AG10803 (cell line): Measurements from ENCODE around the gene RIMBP3C.
"Not testable (repeated sequence)": the region's sequence is repeated elsewhere in the genome, so short reads cannot be mapped to it uniquely, and the experiment has no call there.

Source experiments
- DNase-seq: peaks from one replicate; pipeline ENCODE4 v3.0.0; 2010; ENCODE audit warnings: low read depth
- H3K4me3 ChIP-seq: 2 replicates; pipeline ENCODE4 v1.5.1; 2011; ENCODE audit warnings: mild to moderate bottlenecking, low read length, control low read depth
- TF ChIP-seq, protein P1 (sequence below): conservative IDR thresholded peaks from 2 replicates; pipeline ENCODE4 v1.5.1; 2011; ENCODE audit warnings: mild to moderate bottlenecking, low read length, control low read depth, inconsistent platforms

The RIMBP3C gene

DNA sequence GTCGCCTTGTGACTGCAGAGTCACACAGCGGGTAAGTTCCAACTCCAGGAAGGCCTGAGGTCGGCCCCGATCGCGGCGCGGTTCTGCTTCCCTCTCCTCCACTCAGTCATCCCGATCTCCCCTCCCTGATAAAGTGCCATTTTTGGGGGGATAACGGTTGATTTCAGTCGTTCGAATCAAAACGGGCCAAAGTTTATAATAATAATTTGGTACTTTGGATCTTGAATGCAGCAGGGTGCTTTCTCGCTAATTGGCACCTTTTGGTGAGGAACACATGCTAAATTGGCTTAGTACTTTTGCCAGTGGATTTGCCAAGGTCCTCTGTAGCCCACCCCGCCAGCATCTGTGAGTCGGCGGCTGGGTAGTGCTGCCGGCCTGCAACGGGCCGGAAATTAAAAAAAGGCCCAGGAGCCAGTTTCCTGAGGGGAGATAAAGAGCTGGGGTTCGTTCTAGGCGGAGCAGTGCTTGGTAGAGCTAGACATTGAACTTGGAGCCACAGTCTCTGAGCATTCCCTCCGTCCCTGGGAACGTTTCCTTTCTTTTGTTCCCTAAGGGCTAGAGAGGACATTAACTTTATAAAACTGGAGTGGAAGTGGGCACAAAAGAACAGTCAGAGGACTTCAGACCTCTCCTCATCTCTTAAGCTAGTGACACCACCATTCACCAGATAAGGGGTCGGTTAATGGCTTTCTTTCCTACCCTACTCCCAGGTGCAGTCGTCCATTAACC lies 17.2 kb upstream of the RIMBP3C start:
- peak; percentile 32 for DNase-seq
- H3K4me3 ChIP-seq, result peak overlapping the region; percentile 85
- TF ChIP-seq, protein P1, sequence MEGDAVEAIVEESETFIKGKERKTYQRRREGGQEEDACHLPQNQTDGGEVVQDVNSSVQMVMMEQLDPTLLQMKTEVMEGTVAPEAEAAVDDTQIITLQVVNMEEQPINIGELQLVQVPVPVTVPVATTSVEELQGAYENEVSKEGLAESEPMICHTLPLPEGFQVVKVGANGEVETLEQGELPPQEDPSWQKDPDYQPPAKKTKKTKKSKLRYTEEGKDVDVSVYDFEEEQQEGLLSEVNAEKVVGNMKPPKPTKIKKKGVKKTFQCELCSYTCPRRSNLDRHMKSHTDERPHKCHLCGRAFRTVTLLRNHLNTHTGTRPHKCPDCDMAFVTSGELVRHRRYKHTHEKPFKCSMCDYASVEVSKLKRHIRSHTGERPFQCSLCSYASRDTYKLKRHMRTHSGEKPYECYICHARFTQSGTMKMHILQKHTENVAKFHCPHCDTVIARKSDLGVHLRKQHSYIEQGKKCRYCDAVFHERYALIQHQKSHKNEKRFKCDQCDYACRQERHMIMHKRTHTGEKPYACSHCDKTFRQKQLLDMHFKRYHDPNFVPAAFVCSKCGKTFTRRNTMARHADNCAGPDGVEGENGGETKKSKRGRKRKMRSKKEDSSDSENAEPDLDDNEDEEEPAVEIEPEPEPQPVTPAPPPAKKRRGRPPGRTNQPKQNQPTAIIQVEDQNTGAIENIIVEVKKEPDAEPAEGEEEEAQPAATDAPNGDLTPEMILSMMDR, result no peak

DNA sequence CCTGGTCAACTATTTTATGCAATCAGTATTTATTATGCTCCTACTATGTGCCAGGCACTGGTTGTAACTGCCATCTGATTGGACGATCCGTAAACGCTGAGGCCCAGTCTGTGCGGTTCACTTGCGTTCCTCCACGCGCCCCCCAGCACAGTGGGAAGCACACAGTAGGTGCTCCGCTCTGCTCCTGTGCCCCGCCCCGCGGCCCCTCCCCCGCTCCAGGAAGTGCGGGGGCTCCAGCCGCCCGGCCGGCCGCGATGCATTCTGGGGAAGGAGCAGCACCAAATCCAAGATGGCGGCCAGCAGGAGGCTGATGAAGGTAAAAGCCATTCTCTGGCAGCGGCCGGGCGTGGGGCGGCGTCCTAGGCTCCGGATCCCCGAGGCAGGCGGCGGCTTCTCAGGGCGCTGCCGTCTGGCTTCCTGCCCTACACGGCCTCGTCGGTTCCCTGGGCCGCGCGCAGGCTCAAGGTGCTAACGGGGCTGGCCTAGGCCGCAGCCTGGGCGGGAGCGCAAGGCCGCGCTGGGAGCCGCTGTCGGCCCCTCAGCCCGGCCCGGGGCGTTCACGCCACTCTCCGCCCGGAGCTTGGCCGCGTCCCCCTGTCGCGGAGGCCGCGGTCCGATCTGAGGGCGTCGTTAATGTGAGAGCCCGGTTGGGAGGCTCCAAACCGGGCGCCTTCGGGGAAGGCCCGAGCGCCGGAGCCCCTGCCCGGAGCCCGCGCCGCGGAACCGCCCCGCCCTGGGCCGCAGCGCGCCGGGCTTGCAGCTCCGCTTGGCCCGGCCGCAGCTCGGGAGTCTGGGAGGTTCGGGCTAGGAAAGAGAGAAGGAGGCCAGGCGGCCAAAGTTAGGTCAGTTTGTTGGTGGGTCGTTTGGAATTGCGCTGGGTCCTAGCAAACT lies 16.4 kb upstream of the RIMBP3C start, which contains the start of gene UBE2L3:
UBE2L3 (plus strand) TSS at position 259 of the 891 bp plus-strand sequence; CDS start at position 290, 31 bp downstream.
- peak within 1 kb of the TSS; percentile 85 for H3K4me3 ChIP-seq
- DNase-seq, result peak; percentile 78
- TF ChIP-seq, protein P1, result no peak

DNA sequence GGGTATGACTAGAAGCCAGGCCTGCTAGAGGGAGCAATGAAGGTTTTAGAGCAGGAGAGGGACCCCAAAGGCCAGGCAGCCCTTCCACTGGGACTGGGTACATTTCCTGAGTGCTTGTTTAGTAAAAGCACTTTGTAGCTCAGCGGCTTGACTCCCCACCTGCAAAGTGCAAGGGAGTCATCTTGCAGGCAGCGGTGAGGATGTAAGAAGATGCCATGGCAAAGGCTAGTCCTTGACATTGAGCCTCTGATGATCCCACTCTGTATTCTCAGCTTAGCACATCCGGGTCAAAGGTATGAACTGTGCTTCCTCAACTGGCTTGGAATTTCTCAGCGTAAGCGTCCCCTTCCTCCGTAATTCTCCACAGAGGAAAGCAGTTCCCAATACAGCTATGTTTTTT lies 13.2 kb upstream of the RIMBP3C start:
- TF ChIP-seq, protein P1, result no peak
- H3K4me3 ChIP-seq, result no peak overlapping the region
- DNase-seq, result no peak

DNA sequence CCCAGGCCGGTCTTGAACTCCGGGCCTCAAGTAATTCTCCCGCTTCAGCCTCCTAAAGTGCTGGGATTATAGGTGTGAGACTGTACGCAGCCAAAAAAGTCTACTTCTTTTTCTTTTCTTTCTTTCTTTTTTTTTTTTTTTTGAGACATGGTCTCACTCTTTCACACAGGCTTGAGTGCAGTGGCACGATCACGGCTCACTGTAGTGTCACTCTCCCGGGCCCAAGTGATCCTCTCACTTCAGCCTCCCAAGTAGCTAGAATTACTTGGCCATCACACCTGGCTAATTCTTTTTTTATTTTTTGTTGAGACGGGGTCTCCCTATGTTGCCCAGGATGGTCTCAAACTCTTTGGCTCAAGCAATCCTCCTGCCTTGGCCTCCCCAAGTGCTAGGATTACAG lies 12.7 kb upstream of the RIMBP3C start:
- DNase-seq, result no peak
- TF ChIP-seq, protein P1, result no peak

DNA sequence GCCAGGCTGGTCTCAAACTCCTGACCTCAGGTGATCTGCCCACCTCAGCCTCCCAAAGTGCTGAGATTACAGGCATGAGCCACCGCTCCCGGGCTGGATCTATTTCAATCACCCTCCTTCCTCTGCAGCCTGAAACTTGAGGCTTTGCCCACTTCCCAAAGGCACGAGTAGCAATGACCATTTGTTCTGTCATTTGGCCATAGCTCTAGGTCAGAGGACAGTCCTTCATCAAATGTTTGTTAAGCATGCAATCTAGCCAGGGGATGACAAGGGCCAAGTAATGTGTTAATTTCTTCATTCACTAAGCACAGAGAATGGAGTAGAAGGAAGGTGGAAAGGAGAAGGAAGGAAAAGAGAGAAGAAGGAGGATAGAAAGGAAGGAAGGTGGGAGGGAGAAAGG lies 9.4 kb upstream of the RIMBP3C start:
- not testable (repeated sequence) for DNase-seq, H3K4me3 ChIP-seq

More for the DNA sequence above, 12.7 kb upstream of the RIMBP3C start:
- H3K4me3 ChIP-seq, result no peak overlapping the region

DNA sequence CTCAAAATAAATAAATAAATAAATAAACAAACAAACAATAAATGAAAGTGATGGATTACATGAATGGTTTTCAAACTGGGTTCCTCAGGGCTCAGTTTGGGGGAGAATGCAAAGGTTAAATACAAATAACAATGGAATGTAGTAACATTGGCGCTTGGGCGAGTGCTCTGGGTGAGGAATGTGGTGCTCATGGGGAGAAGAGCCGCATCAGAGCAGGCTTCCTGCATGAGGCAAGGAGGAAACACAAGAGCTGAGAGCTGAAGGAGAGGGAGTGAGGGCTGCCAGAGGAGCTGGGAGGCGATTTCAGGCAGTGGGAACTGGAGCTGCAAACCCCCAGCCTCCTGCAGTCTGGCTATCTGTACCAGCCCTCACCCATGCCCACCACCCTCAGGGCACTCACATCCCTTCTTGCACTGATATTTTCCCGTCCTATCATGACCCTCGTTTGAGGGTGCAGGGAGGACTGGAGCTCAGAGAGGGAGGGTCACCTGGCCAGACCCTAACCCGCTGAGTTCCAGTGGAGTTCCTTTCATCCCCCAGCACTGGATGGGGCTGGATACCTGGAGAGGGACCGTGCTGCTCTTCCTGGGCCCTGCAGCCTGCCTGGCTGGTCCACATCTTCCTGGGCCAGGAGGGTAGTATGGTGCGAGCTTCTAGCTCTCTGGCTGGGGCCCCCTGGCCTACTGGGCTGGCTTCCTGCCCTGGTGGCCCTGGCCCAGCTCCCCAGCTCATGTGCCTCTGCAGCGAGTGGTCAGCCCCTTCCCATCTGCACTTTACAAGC lies 8.3 kb upstream of the RIMBP3C start:
- H3K4me3 ChIP-seq, DNase-seq: not testable (repeated sequence)

DNA sequence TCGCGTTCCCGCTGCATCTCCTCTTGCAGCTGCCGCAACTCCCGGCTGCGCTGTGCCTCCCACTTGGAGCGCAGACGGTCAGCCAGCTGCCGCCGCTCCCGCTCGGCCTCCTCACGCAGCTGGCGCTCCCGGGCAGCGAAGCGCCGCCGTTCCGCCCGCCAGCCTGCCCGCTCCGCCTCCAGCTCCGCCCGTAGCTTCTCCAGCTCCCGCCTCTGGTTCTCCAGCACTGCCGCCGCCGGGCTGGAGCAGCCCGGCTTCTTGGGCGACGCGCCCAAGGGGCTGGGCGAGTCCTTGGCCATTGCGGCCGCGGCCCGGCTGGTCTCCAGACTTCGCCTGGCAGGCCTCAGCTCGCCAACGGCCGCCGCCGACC lies 598 bp downstream of the RIMBP3C start:
- DNase-seq, H3K4me3 ChIP-seq: not testable (repeated sequence)

DNA sequence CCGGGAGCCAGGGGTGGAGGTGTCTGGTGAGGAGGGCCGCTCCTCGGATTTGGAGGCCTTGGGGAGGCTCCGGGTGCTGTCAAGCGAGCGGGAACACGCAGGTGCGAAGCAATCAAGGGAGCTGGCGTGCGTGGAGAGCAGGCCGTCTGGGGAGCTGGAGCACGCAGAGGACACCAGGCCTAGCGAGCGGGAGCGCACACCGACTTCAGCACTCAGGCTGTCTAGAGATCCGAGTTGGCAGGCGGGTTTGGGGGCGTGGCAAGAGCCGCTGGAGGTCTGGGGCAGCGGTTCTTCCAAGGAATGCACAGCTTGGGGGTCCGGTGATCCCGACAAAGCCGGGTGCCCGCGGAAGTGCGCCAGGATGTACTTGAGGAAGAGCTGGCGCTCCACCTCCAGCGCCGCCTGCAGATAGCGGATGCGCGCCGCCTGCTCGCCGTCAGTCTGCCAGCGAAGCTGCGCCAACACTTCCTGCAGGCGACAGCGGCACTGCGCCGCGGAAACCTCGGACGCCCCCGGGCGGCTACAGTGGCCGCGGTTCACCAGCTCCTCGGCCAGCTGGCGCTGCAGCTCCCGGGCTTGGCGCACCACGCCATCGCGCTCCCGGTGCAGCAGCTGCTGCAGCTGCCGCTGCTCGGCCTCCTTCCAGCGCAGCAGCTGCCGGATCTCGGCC lies 1.1 kb downstream of the RIMBP3C start:
- not testable (repeated sequence) for DNase-seq

DNA sequence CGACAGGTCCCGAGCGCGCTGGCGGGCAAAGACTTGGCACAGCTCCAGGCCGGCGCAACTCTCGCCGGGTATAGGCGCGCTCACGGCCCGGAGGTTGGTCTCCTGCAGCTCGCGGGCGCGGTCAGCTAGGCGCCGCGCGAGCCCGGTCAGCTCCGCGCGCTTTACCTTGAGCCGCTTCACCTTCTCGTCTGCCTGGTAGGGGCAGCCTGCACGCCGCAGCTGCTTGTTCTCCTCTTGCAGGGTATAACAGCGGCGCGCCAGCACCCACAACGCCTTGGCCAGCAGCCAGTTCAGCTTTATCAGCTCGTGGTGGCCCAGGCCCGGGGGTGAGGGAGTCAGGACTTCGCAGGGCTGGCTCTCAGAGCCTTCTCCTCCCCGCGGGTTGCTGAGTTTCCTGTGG lies 1.7 kb downstream of the RIMBP3C start:
- H3K4me3 ChIP-seq, DNase-seq: not testable (repeated sequence)

More for the DNA sequence above, 1.1 kb downstream of the RIMBP3C start:
- not testable (repeated sequence) for H3K4me3 ChIP-seq

DNA sequence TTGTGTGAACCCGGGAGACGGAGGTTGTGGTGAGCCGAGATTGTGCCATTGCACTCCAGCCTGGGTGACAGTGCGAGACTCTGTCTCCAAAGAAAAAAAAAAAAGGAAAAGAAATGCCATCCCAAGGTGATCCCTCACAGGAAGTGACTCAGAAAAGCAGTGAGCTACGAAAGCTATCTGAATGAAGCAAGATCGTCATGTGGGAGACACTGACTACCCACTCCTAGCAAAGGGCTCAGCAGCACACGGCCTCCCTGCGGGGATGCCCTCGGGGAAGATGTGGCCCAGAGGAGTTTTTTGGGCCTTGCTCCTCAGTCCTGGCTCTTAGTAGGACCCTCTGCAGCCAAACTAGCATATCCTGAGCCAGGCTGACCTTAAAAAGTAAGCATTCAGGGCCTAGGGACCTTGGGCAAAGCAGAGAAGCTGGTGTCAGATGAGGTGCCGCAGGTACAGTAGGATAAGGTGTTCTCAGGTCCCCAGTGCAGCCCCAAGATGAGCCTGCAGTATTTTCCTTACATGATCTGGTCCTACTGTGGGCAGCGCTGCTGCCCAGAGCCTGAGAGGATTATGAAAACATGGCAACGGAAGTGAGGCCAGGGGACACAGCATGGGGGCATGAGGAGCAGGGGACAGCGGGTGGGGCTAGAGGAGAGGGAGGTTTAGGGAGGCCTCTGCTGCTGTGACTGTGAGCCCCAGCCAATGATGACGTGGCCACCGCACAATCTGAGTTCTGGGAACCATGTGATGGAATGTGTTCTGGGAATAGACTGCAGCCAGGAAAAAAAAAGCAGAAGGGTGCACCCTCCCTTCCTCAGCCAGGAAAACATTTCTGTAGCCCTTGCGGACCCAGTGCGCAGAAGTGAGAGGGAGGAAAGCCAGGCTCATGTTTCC lies 6.6 kb downstream of the RIMBP3C start:
- DNase-seq, H3K4me3 ChIP-seq: not testable (repeated sequence)

DNA sequence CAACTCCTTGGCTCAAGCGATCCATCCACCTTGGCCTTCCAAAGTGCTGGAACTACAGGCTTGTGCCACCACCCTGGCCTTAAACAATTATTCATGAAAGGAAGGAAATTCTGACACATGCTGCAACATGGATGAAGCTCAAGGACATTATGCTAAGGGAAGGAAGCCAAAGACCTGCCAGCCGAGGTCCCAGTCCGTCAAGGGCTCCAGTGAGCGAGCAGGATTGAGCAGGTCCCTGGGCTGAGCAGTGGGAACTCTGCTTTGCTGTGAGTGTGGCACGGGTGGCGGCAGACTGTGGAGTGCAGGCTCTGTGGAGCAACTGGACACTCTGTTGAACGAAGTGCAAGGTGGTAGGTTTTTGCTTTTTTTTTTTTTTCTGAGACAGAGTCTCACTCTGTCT lies 11.4 kb downstream of the RIMBP3C start:
- not testable (repeated sequence) for H3K4me3 ChIP-seq, DNase-seq
